Panc1 (cell line): ENCODE data around the gene ABCB7. TPM values are rescaled to one million over a fixed set of nuclear protein-coding genes. Genes with fewer than 3 reads are reported as not detected.

ENCODE experiments used
- ATAC-seq: fragments of 200-7000 bp; cut with Tn5 transposase; 2 replicates; pipeline ENCODE4 v1.9.1; 2020; ENCODE audit warnings: mild to moderate bottlenecking, moderate library complexity
- BruUV-seq: library from RNA; stranded (reverse); fragments of 400-500 nt; replicated peaks from 2 replicates; lab custom pipeline; 2021; lab: Mats Ljungman, UMichigan
- CTCF ChIA-PET: fragments of 300-600 bp; sonication (Branson Sonifier 250); formaldehyde crosslinking; loops from one replicate; lab custom pipeline; 2022; ENCODE audit warnings: antibody characterized with exemption; lab: Charles Lee
- POLR2A ChIA-PET: fragments of 300-600 bp; sonication (Branson Sonifier 250); formaldehyde crosslinking; loops from one replicate; lab custom pipeline; 2022; ENCODE audit warnings: antibody characterized with exemption; lab: Charles Lee
- DNase-seq: peaks from one replicate; pipeline ENCODE4 v3.0.0-alpha.2; 2010; ENCODE audit warnings: low read depth, low spot score
- H3K27ac ChIP-seq: 2 replicates; pipeline ENCODE4 v1.5.1; 2011; ENCODE audit warnings: mild to moderate bottlenecking, low read length, inconsistent platforms
- H3K27me3 ChIP-seq: fragments of 200-500 bp; sonication (Bioruptor generic); 2 replicates; pipeline ENCODE4 v1.6.0; 2014; ENCODE audit warnings: low read length, inconsistent platforms; ENCODE audit not compliant: control insufficient read depth, insufficient read depth
- H3K36me3 ChIP-seq: fragments of 200-500 bp; sonication (Bioruptor generic); 2 replicates; pipeline ENCODE4 v1.5.1; 2014; ENCODE audit warnings: inconsistent platforms, mild to moderate bottlenecking, low read length, moderate library complexity; ENCODE audit not compliant: control insufficient read depth, insufficient read depth
- H3K4me1 ChIP-seq: 2 replicates; pipeline ENCODE4 v1.5.1; 2011; ENCODE audit warnings: inconsistent platforms, mild to moderate bottlenecking, low read length, moderate library complexity; ENCODE audit not compliant: control insufficient read depth, insufficient read depth
- H3K4me3 ChIP-seq, 2 experiments: 2 replicates each; pipeline ENCODE4 v1.5.1; 2011 to 2012; ENCODE audit warnings: low read depth in 2 of 2, low read length in 2 of 2, mild to moderate bottlenecking in 2 of 2, inconsistent platforms in 1 of 2, moderate library complexity in 1 of 2
- H3K9me3 ChIP-seq: fragments of 200-500 bp; sonication (Bioruptor generic); 2 replicates; pipeline ENCODE4 v1.5.1; 2014; ENCODE audit warnings: low read depth, mild to moderate bottlenecking, inconsistent platforms, low read length, moderate library complexity; ENCODE audit not compliant: control insufficient read depth, insufficient read depth
- POLR2AphosphoS5 ChIP-seq: IDR thresholded peaks from 2 replicates; pipeline ENCODE4 v1.6.1; 2012; ENCODE audit warnings: mild to moderate bottlenecking, low read depth, low read length, moderate library complexity
- SIN3A ChIP-seq: IDR thresholded peaks from 2 replicates; pipeline ENCODE4 v1.6.1; 2012; ENCODE audit warnings: low read depth, mild to moderate bottlenecking, low read length, moderate library complexity, borderline replicate concordance; ENCODE audit not compliant: insufficient read depth
- TCF7L2 ChIP-seq: IDR thresholded peaks from 2 replicates; pipeline ENCODE4 v1.6.1; 2011; ENCODE audit warnings: mild to moderate bottlenecking, low read depth, low read length, inconsistent platforms
- in situ Hi-C: cut with HindIII; loops from 2 replicates; pipeline ENCODE4 v1.10.0; 2016; ENCODE audit warnings: low sequenced_read_pairs, low pct_unique_long_range_greater_than_20kb
- intact Hi-C: fragments of 100-400 bp; cut with micrococcal nuclease; formaldehyde crosslinking; loops from one replicate; pipeline ENCODE4 v1.10.0; 2022; ENCODE audit not compliant: unreplicated experiment
- total RNA-seq: library from RNA; stranded (reverse); gene quantifications from one replicate; pipeline ENCODE4 v1.2.1, GENCODE V29; 2021; ENCODE audit not compliant: unreplicated experiment
- TF ChIP-seq, protein P1 (sequence below): fragments of 450-650 bp; IDR thresholded peaks from 2 replicates; pipeline ENCODE4 v1.5.1; 2017; ENCODE audit warnings: mild to moderate bottlenecking
- TF ChIP-seq, protein P2 (sequence below), 2 experiments: IDR thresholded peaks; 2 replicates each; pipeline ENCODE4 v1.6.1; 2011 to 2012; ENCODE audit warnings: low read depth in 2 of 2, control low read depth in 1 of 2, low read length in 1 of 2, mild to moderate bottlenecking in 1 of 2, moderate library complexity in 1 of 2; ENCODE audit not compliant: insufficient read depth in 1 of 2

Gene ABCB7
- total RNA-seq, 1 experiment from 2014 or later: 30.7 TPM

GRCh38 chrX:75067931-75068330 is 88.2 kb downstream of the ABCB7 start:
- ChIA-PET CTCF (no interaction called here), POLR2A (no interaction called here)
- Histone ChIP-seq H3K9me3 (no peaks in the 10 kb centered on the region), H3K36me3 (0 out of 2 replicates have a peak, but pooled peaks cover 2% of the 10 kb centered on the region), H3K4me1 (no peaks in the 10 kb centered on the region), H3K4me3 (no peak overlapping the region), H3K27me3 (no peaks in the 10 kb centered on the region), H3K27ac (no peak overlapping the region)
- in situ Hi-C loops (no loop called here), intact Hi-C loops (no loop called here)
- ATAC-seq (no peak), DNase-seq (no peak)
- no peak for TF ChIP-seq SIN3A
- TF ChIP-seq, protein P1, sequence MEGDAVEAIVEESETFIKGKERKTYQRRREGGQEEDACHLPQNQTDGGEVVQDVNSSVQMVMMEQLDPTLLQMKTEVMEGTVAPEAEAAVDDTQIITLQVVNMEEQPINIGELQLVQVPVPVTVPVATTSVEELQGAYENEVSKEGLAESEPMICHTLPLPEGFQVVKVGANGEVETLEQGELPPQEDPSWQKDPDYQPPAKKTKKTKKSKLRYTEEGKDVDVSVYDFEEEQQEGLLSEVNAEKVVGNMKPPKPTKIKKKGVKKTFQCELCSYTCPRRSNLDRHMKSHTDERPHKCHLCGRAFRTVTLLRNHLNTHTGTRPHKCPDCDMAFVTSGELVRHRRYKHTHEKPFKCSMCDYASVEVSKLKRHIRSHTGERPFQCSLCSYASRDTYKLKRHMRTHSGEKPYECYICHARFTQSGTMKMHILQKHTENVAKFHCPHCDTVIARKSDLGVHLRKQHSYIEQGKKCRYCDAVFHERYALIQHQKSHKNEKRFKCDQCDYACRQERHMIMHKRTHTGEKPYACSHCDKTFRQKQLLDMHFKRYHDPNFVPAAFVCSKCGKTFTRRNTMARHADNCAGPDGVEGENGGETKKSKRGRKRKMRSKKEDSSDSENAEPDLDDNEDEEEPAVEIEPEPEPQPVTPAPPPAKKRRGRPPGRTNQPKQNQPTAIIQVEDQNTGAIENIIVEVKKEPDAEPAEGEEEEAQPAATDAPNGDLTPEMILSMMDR: no peak
- no TSS peak for BruUV-seq

DNA sequence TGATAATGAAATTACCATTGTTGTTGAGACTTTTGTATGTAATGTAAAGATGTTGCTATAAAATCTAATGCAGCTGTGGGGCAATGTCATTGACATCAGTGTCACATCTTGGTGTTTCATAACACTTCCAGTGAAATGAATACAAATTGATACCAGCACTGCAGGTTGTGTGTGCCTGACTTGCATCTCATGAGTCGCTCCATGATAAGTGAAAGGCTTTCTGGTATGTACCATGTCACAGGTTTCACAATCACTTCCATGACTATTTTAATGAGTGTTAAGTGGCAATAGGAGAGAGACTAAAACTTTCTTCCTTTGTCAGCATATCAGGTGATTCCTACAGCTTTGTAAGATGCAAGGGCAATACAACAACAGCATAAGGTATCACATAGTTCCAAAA is 94.4 kb downstream of the ABCB7 start:
- no peak for ATAC-seq
- in situ Hi-C loops: no loop called here
- Histone ChIP-seq H3K27me3 (no peaks in the 10 kb centered on the region), H3K9me3 (no peaks in the 10 kb centered on the region), H3K36me3 (0 out of 2 replicates have a peak, but pooled peaks cover 2% of the 10 kb centered on the region), H3K27ac (no peak overlapping the region), H3K4me1 (no peaks in the 10 kb centered on the region), H3K4me3 (no peak overlapping the region)
- no peak for DNase-seq
- TF ChIP-seq TCF7L2 (no peak), POLR2AphosphoS5 (no peak), SIN3A (no peak)
- TF ChIP-seq, protein P2, sequence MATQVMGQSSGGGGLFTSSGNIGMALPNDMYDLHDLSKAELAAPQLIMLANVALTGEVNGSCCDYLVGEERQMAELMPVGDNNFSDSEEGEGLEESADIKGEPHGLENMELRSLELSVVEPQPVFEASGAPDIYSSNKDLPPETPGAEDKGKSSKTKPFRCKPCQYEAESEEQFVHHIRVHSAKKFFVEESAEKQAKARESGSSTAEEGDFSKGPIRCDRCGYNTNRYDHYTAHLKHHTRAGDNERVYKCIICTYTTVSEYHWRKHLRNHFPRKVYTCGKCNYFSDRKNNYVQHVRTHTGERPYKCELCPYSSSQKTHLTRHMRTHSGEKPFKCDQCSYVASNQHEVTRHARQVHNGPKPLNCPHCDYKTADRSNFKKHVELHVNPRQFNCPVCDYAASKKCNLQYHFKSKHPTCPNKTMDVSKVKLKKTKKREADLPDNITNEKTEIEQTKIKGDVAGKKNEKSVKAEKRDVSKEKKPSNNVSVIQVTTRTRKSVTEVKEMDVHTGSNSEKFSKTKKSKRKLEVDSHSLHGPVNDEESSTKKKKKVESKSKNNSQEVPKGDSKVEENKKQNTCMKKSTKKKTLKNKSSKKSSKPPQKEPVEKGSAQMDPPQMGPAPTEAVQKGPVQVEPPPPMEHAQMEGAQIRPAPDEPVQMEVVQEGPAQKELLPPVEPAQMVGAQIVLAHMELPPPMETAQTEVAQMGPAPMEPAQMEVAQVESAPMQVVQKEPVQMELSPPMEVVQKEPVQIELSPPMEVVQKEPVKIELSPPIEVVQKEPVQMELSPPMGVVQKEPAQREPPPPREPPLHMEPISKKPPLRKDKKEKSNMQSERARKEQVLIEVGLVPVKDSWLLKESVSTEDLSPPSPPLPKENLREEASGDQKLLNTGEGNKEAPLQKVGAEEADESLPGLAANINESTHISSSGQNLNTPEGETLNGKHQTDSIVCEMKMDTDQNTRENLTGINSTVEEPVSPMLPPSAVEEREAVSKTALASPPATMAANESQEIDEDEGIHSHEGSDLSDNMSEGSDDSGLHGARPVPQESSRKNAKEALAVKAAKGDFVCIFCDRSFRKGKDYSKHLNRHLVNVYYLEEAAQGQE (IDR thresholded peaks at IDR 0.05; ENCODE audit: insufficient read depth in 1 of 2, low read depth in 2 of 2, low read length in 1 of 2): no peak
- TF ChIP-seq, protein P1: no peak
- POLR2A ChIA-PET: no interaction called here
- CTCF ChIA-PET: no interaction called here
- intact Hi-C loops: no loop called here
- no TSS peak for BruUV-seq
